Tibial artery (tissue), 4 donors: ENCODE measurements around the gene NOS2.

Experiments
- DNase-seq, 2 donors: peaks; one replicate each; pipeline ENCODE4 v3.0.0-alpha.2; 2019
- H3K27ac ChIP-seq, 2 donors: fragments of 200-600 bp; sonication (generic) in 1 of 2; 1 replicate in 1 of 2; 2 replicates in 1 of 2; pipeline ENCODE4 v1.5.1; 2018 to 2019; ENCODE audit warnings: mild to moderate bottlenecking in 1 of 2
- H3K27me3 ChIP-seq, 2 donors: fragments of 200-600 bp; sonication (generic) in 1 of 2; one replicate each; pipeline versions ENCODE4 v1.5.1 to v1.6.0; 2016 to 2019
- H3K36me3 ChIP-seq, 3 donors: fragments of 200-600 bp; sonication (generic) in 2 of 3; one replicate each; pipeline ENCODE4 v1.5.1; 2016 to 2019; ENCODE audit warnings: mild to moderate bottlenecking in 2 of 3
- H3K4me1 ChIP-seq, 4 donors: fragments of 200-600 bp; sonication (generic) in 2 of 4; 1 replicate in 3 of 4; 2 replicates in 1 of 4; pipeline ENCODE4 v1.5.1; 2016 to 2019
- H3K4me3 ChIP-seq, 2 donors: fragments of 200-600 bp; sonication (generic) in 1 of 2; 1 replicate in 1 of 2; 2 replicates in 1 of 2; pipeline ENCODE4 v1.5.1; 2018 to 2019; ENCODE audit warnings: mild to moderate bottlenecking in 2 of 2
- H3K9me3 ChIP-seq, 3 donors: fragments of 200-600 bp; sonication (generic) in 1 of 3; one replicate each; pipeline ENCODE4 v1.5.1; 2016 to 2019
- CTCF ChIP-seq, 2 experiments: fragments of 200-600 bp in 1 of 2; fragments of 450-650 bp in 1 of 2; IDR thresholded peaks; one replicate each; pipeline ENCODE4 v1.5.1; 2017 to 2019; ENCODE audit warnings: antibody characterized with exemption in 2 of 2, mild to moderate bottlenecking in 1 of 2, moderate library complexity in 1 of 2
- intact Hi-C: fragments of 100-400 bp; cut with DNase I; formaldehyde crosslinking; loops from one replicate; pipeline ENCODE4 v1.15.0; 2023; ENCODE audit warnings: low total_unique reads

Gene NOS2

GRCh38 chr17:27821318-27821717, 21.0 kb upstream of the NOS2 start:
- intact Hi-C loops: no loop called here
- TF ChIP-seq CTCF (IDR thresholded peaks at IDR 0.05): no peak
- Histone ChIP-seq H3K4me1 (peaks cover 0 to 7% (median 1%) of the 10 kb centered on the region in 4 donors), H3K9me3 (peaks cover 0 to 11% (median 0%) of the 10 kb centered on the region in 3 donors), H3K36me3 (no peaks in the 10 kb centered on the region), H3K27me3 (no peaks in the 10 kb centered on the region), H3K27ac (no peak overlapping the region), H3K4me3 (no peak overlapping the region)
- DNase-seq: no peak

GRCh38 chr17:27819145-27819544, 18.8 kb upstream of the NOS2 start:
- Histone ChIP-seq H3K4me1 (peaks cover 0 to 7% (median 1%) of the 10 kb centered on the region in 4 donors), H3K9me3 (peaks cover 0 to 11% (median 0%) of the 10 kb centered on the region in 3 donors), H3K27me3 (no peaks in the 10 kb centered on the region), H3K4me3 (no peak overlapping the region), H3K36me3 (no peaks in the 10 kb centered on the region), H3K27ac (no peak overlapping the region)
- DNase-seq: no peak
- no peak for TF ChIP-seq CTCF (IDR thresholded peaks at IDR 0.05)
- intact Hi-C loops: no loop called here

GRCh38 chr17:27818401-27819105, 18.2 kb upstream of the NOS2 start:
- Histone ChIP-seq H3K9me3 (peaks cover 0 to 11% (median 0%) of the 10 kb centered on the region in 3 donors), H3K4me3 (no peak overlapping the region), H3K36me3 (no peaks in the 10 kb centered on the region), H3K27ac (no peak overlapping the region), H3K4me1 (peaks cover 0 to 7% (median 1%) of the 10 kb centered on the region in 4 donors), H3K27me3 (no peaks in the 10 kb centered on the region)
- TF ChIP-seq CTCF (IDR thresholded peaks at IDR 0.05): no peak
- no peak for DNase-seq
- intact Hi-C loops: no loop called here

GRCh38 chr17:27817731-27818130, 17.4 kb upstream of the NOS2 start:
- H3K4me1 ChIP-seq: peaks cover 0 to 7% (median 1%) of the 10 kb centered on the region in 4 donors

GRCh38 chr17:27816946-27817345, 16.6 kb upstream of the NOS2 start:
- H3K4me3 ChIP-seq: no peak overlapping the region
- H3K27ac ChIP-seq: no peak overlapping the region
- DNase-seq: no peak
- H3K27me3 ChIP-seq: no peaks in the 10 kb centered on the region
- peaks cover 0 to 4% (median 0%) of the 10 kb centered on the region in 3 donors for H3K9me3 ChIP-seq
- peaks cover 0 to 7% (median 1%) of the 10 kb centered on the region in 4 donors for H3K4me1 ChIP-seq
- TF ChIP-seq CTCF (IDR thresholded peaks at IDR 0.05): no peak
- no peaks in the 10 kb centered on the region for H3K36me3 ChIP-seq
- intact Hi-C loops: no loop called here

More at GRCh38 chr17:27817731-27818130, 17.4 kb upstream of the NOS2 start:
- Histone ChIP-seq H3K9me3 (peaks cover 0 to 11% (median 0%) of the 10 kb centered on the region in 3 donors), H3K27ac (no peak overlapping the region), H3K36me3 (no peaks in the 10 kb centered on the region), H3K4me3 (no peak overlapping the region), H3K27me3 (no peaks in the 10 kb centered on the region)
- no peak for TF ChIP-seq CTCF (IDR thresholded peaks at IDR 0.05)
- DNase-seq: no peak
- intact Hi-C loops: no loop called here
